SK-N-SH (cell line): Measurements from ENCODE around the gene RAB10.

ENCODE experiments used
- CHD2 ChIP-seq: fragments of 150-350 bp; IDR thresholded peaks from 2 replicates; pipeline ENCODE4 v1.6.1; 2018; ENCODE audit warnings: low read length; ENCODE audit not compliant: partially characterized antibody
- CTCF ChIP-seq: fragments of 200-600 bp; sonication (generic); IDR thresholded peaks from 2 replicates; pipeline ENCODE4 v1.6.1; 2017; ENCODE audit warnings: antibody characterized with exemption, mild to moderate bottlenecking, moderate library complexity
- ELF1 ChIP-seq: IDR thresholded peaks from 2 replicates; pipeline ENCODE4 v1.4.0; 2012
- EP300 ChIP-seq, 2 experiments: IDR thresholded peaks; 2 replicates each; pipeline versions ENCODE4 v1.4.0 to v1.6.1; 2012; ENCODE audit warnings: borderline replicate concordance in 1 of 2, low read depth in 1 of 2, low read length in 1 of 2
- EZH2phosphoT487 ChIP-seq: fragments of 200-600 bp; sonication (generic); IDR thresholded peaks from 2 replicates; pipeline ENCODE4 v1.6.1; 2017; ENCODE audit warnings: low read depth, mixed run types, mild to moderate bottlenecking, antibody characterized with exemption, moderate library complexity, borderline replicate concordance
- FOXM1 ChIP-seq: IDR thresholded peaks from 2 replicates; pipeline ENCODE4 v1.4.0; 2012; ENCODE audit warnings: low read depth, mild to moderate bottlenecking
- GABPA ChIP-seq: IDR thresholded peaks from 2 replicates; pipeline ENCODE4 v1.4.0; 2012; ENCODE audit warnings: low read depth, mild to moderate bottlenecking
- RAD21 ChIP-seq: IDR thresholded peaks from 2 replicates; pipeline ENCODE4 v1.6.1; 2012; ENCODE audit warnings: mild to moderate bottlenecking, low read length
- REST ChIP-seq: IDR thresholded peaks from 2 replicates; pipeline ENCODE4 v1.6.1; 2012; ENCODE audit warnings: mild to moderate bottlenecking, low read depth, low read length, moderate library complexity
- RFX5 ChIP-seq: IDR thresholded peaks from 2 replicates; pipeline ENCODE4 v1.6.1; 2012; ENCODE audit warnings: mild to moderate bottlenecking, improper control_type of control experiment, low read length
- TAF1 ChIP-seq: IDR thresholded peaks from 2 replicates; pipeline ENCODE4 v1.6.1; 2012; ENCODE audit warnings: low read depth, mild to moderate bottlenecking, low read length, moderate library complexity, borderline replicate concordance
- YY1 ChIP-seq: IDR thresholded peaks from 2 replicates; pipeline ENCODE4 v1.4.0; 2012; ENCODE audit warnings: low read depth, mild to moderate bottlenecking
- ZBTB33 ChIP-seq: IDR thresholded peaks from 2 replicates; pipeline ENCODE4 v1.4.0; 2012; ENCODE audit warnings: low read depth, borderline replicate concordance

GRCh38 chr2:26119521-26119920 is 85.6 kb downstream of the RAB10 start:
- TF ChIP-seq CTCF = no peak
- no peak for TF ChIP-seq RAD21
- no peak for TF ChIP-seq CHD2
- no peak for TF ChIP-seq ELF1
- TF ChIP-seq REST = no peak
- TF ChIP-seq GABPA = no peak
- TF ChIP-seq YY1 = no peak
- no peak for TF ChIP-seq ZBTB33
- no peak for TF ChIP-seq TAF1
- TF ChIP-seq EZH2phosphoT487 = no peak
- TF ChIP-seq EP300 (IDR thresholded peaks at IDR 0.05; ENCODE audit: borderline replicate concordance in 1 of 2, low read depth in 1 of 2, low read length in 1 of 2) = no peak
- no peak for TF ChIP-seq RFX5
- TF ChIP-seq FOXM1 = no peak
